ENCODE measurements around the gene DMD.
"Not testable (repeated sequence)": the region's sequence is repeated elsewhere in the genome, so short reads cannot be mapped to it uniquely, and the experiment has no call there.

The DMD gene

GRCh38 chrX:31420711-31421151, 1790.6 kb downstream of the DMD start:
- Histone ChIP-seq H3K27ac (no peak overlapping the region), H3K36me3 (ENCODE audit: insufficient read depth, low read length) (no peaks in the 10 kb centered on the region), H3K9ac (ENCODE audit: insufficient read length) (no peak overlapping the region), H3K9me3 (ENCODE audit: low read depth, low read length) (no peaks in the 10 kb centered on the region), H3K4me3 (no peak overlapping the region)
- no peak for DNase-seq (ENCODE audit: low read depth, low spot score)
- TF ChIP-seq POLR2AphosphoS5 (IDR thresholded peaks at IDR 0.05; ENCODE audit: borderline replicate concordance, low read depth, low read length): no peak

DNA sequence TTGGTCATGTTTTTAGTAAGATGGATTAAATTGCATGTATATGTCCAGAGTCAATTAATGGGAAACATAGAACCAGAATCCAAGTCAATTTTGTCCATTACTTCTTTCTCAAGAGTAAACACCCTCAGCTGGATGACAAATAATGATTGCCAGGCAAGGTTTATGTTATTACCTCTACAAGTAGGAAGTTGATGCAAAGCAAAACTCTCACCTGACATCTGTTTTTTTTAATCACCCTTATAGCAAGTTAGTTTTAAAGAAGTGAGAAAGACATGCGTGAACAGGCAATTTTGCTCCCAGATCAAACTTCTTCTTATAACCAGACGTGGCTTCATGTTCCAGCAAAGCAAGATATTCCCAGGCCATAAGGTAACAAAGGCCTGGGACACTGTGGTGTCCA, 1791.0 kb downstream of the DMD start:
- Histone ChIP-seq H3K9me3 (ENCODE audit: low read depth, low read length) (no peaks in the 10 kb centered on the region), H3K36me3 (ENCODE audit: insufficient read depth, low read length) (no peaks in the 10 kb centered on the region), H3K4me3 (no peak overlapping the region), H3K27ac (no peak overlapping the region), H3K9ac (ENCODE audit: insufficient read length) (no peak overlapping the region)
- no peak for DNase-seq (ENCODE audit: low read depth, low spot score)
- TF ChIP-seq POLR2AphosphoS5 (IDR thresholded peaks at IDR 0.05; ENCODE audit: borderline replicate concordance, low read depth, low read length) (no peak), FOXP2 (optimal IDR thresholded peaks at IDR 0.05; ENCODE audit: control extremely low read depth, extremely low read length, insufficient read depth) (no peak), EZH2 (IDR thresholded peaks at IDR 0.05) (no peak)

- no peak for DNase-seq (ENCODE audit: low read depth, low spot score)
- H3K36me3 ChIP-seq (ENCODE audit: insufficient read depth, low read length): no peaks in the 10 kb centered on the region
- no peak for TF ChIP-seq POLR2AphosphoS5 (IDR thresholded peaks at IDR 0.05; ENCODE audit: borderline replicate concordance, low read depth, low read length)
- TF ChIP-seq FOXP2 (optimal IDR thresholded peaks at IDR 0.05; ENCODE audit: control extremely low read depth, extremely low read length, insufficient read depth): no peak
- no peak for TF ChIP-seq EZH2 (IDR thresholded peaks at IDR 0.05)
- no peaks in the 10 kb centered on the region for H3K9me3 ChIP-seq (ENCODE audit: low read depth, low read length)
- no peak overlapping the region for H3K4me3 ChIP-seq
- no peak overlapping the region for H3K9ac ChIP-seq (ENCODE audit: insufficient read length)
- H3K27ac ChIP-seq: no peak overlapping the region
Observed at GRCh38 chrX:31397119-31397518, 1814.2 kb downstream of the DMD start.

DNA sequence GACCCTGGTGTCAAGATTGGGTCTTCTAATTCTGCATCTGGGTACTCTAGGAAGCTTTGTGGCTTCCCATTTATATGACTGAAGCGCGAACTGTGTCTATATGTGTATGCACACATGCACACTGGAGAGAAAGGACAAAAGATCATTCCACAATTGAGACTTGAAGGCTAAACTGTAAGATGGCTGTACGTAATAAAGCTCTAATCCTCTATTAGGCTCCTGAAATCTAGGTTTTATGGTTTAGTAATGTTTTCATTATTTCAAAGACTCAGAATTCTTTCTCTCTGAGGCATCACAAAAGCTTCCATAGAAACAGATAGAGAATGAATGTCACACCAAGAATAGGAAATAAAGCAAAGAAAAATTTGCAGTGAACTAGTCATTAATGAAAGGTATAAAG, 1818.8 kb downstream of the DMD start:
- Histone ChIP-seq H3K27ac (no peak overlapping the region), H3K4me3 (no peak overlapping the region), H3K36me3 (ENCODE audit: insufficient read depth, low read length) (no peaks in the 10 kb centered on the region), H3K9me3 (ENCODE audit: low read depth, low read length) (no peaks in the 10 kb centered on the region), H3K9ac (ENCODE audit: insufficient read length) (no peak overlapping the region)
- no peak for TF ChIP-seq FOXP2 (optimal IDR thresholded peaks at IDR 0.05; ENCODE audit: control extremely low read depth, extremely low read length, insufficient read depth)
- TF ChIP-seq POLR2AphosphoS5 (IDR thresholded peaks at IDR 0.05; ENCODE audit: borderline replicate concordance, low read depth, low read length): no peak
- no peak for TF ChIP-seq EZH2 (IDR thresholded peaks at IDR 0.05)
- DNase-seq (ENCODE audit: low read depth, low spot score): no peak

DNA sequence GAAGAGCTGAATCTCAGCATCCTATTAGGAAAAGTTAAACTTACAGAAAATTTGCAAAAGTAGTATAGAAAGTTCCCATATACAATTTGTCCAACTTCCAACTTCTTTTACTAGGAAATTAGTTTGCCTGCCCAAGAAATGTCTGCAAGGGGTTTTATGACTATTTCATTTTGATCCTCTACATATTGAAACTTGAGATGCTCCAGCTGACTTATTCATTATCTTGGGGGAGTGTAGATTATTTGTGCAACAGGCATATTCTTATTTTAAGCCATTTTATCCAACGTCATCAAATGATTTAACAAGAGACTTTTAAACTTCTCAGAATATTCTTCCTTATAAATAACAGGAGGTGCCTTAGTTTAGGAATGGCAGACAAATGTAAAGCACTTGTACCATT, 1822.4 kb downstream of the DMD start:
- H3K9ac ChIP-seq (ENCODE audit: insufficient read length): no peak overlapping the region
- no peak for DNase-seq (ENCODE audit: low read depth, low spot score)
- no peak overlapping the region for H3K27ac ChIP-seq
- H3K36me3 ChIP-seq (ENCODE audit: insufficient read depth, low read length): no peaks in the 10 kb centered on the region
- H3K9me3 ChIP-seq (ENCODE audit: low read depth, low read length): no peaks in the 10 kb centered on the region
- no peak overlapping the region for H3K4me3 ChIP-seq
- no peak for TF ChIP-seq EZH2 (IDR thresholded peaks at IDR 0.05)
- TF ChIP-seq POLR2AphosphoS5 (IDR thresholded peaks at IDR 0.05; ENCODE audit: borderline replicate concordance, low read depth, low read length): no peak
- no peak for TF ChIP-seq FOXP2 (optimal IDR thresholded peaks at IDR 0.05; ENCODE audit: control extremely low read depth, extremely low read length, insufficient read depth)

DNA sequence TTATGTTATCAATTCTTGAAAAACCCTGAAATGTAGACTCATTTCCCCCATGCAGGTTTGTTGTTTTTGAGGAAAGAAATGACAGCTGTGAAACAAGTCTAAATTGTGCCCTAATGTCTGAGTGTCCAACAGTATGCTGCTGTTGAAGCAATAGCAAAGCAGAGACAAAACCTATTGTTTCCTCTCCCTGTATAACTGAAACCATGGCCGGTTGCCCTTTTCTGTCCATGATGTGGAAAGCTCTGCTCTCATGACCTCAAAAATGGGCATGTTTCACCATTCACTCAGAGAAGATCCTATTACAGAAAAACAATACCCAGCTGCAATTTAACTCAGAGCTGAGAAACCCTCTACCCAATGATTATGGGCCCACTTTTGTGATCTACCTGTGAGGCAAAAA, 1826.9 kb downstream of the DMD start:
- TF ChIP-seq EZH2 (IDR thresholded peaks at IDR 0.05) (no peak), FOXP2 (optimal IDR thresholded peaks at IDR 0.05; ENCODE audit: control extremely low read depth, extremely low read length, insufficient read depth) (no peak), POLR2AphosphoS5 (IDR thresholded peaks at IDR 0.05; ENCODE audit: borderline replicate concordance, low read depth, low read length) (no peak)

GRCh38 chrX:31383991-31384390, 1827.4 kb downstream of the DMD start:
- H3K36me3 ChIP-seq (ENCODE audit: insufficient read depth, low read length): no peaks in the 10 kb centered on the region
- no peaks in the 10 kb centered on the region for H3K9me3 ChIP-seq (ENCODE audit: low read depth, low read length)
- DNase-seq (ENCODE audit: low read depth, low spot score): no peak
- H3K27ac ChIP-seq: no peak overlapping the region
- TF ChIP-seq EZH2 (IDR thresholded peaks at IDR 0.05) (no peak), FOXP2 (optimal IDR thresholded peaks at IDR 0.05; ENCODE audit: control extremely low read depth, extremely low read length, insufficient read depth) (no peak), POLR2AphosphoS5 (IDR thresholded peaks at IDR 0.05; ENCODE audit: borderline replicate concordance, low read depth, low read length) (no peak)
- no peak overlapping the region for H3K4me3 ChIP-seq
- H3K9ac ChIP-seq (ENCODE audit: insufficient read length): no peak overlapping the region

More for the DNA sequence above, 1826.9 kb downstream of the DMD start:
- Histone ChIP-seq H3K9me3 (ENCODE audit: low read depth, low read length) (no peaks in the 10 kb centered on the region), H3K9ac (ENCODE audit: insufficient read length) (no peak overlapping the region), H3K36me3 (ENCODE audit: insufficient read depth, low read length) (no peaks in the 10 kb centered on the region), H3K4me3 (no peak overlapping the region), H3K27ac (no peak overlapping the region)
- DNase-seq (ENCODE audit: low read depth, low spot score): no peak

DNA sequence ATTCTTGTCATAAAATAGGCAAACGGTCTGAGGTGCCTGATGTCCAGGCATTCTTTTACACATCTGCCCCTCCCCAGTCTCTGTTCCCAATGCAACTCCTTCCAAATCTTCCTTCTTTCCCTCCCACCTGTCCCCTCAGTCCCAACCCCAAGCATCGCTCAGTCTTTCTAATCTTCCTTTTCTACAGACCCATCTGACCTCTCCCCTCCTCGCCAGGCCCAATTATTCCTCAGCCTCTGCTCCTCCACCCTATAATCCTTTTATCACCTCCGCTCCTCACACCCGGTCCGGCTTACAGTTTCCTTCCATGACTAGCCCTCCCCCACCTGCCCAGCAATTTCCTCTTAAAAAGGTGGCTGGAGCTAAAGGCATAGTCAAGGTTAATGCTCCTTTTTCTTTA, 1832.4 kb downstream of the DMD start:
- H3K36me3 ChIP-seq (ENCODE audit: insufficient read depth, low read length); H3K9me3 ChIP-seq (ENCODE audit: low read depth, low read length); H3K4me3 ChIP-seq; DNase-seq (ENCODE audit: low read depth, low spot score); H3K27ac ChIP-seq; H3K9ac ChIP-seq (ENCODE audit: insufficient read length): not testable (repeated sequence)

DNA sequence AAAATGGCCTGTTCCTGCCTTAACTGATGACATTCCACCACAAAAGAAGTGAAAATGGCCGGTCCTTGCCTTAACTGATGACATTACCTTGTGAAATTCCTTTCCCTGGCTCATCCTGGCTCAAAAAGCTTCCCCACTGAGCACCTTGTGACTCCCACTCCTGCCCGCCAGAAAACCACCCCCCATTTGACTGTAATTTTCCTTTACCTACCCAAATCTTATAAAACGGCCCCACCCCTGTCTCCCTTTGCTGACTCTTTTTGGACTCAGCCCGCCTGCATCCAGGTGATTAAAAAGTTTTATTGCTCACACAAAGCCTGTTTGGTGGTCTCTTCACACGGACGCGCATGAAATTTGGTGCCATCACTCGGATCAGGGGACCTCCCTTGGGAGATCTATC, 1833.5 kb downstream of the DMD start:
- not testable (repeated sequence) for H3K27ac ChIP-seq; H3K4me3 ChIP-seq; DNase-seq (ENCODE audit: low read depth, low spot score); H3K9me3 ChIP-seq (ENCODE audit: low read depth, low read length); H3K9ac ChIP-seq (ENCODE audit: insufficient read length); H3K36me3 ChIP-seq (ENCODE audit: insufficient read depth, low read length)
